ENCODE measurements around the gene RBL2. TPM values are rescaled to one million over a fixed set of nuclear protein-coding genes. Genes with fewer than 3 reads are reported as not detected.

RBL2 gene
- total and polyA plus RNA-seq, 2 of the 8 experiments (the other 6 are each of a cell fraction or from before 2014, with no cell fraction given), result 13.9 to 22.1 TPM

DNA sequence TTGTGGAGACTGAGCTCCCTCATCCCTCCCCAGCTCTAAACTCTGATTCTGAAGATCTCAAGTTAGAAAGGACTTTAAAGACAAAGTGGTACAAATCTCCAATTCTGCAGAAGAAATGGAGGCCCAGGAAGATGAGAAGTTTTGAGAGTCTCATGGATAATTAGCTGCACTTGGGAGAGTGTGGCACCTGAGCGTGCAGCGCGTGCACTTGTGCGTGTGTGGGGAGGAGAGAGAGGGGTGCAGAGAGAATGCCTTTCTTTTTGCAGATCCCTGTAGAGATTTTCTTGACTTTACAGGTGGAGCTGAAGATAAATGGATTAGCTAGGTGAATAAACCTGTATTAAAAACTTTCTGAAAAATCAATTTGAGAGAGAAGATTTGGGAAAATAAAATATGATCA, 83.6 kb downstream of the RBL2 start:
- Histone ChIP-seq H3K18ac (ENCODE audit: extremely low read depth, low read length) (no peak overlapping the region), H3K4me3 (ENCODE audit: extremely low read depth in 1 of 4, insufficient read depth in 2 of 4, low read depth in 3 of 4, low read length in 4 of 4) (no peak overlapping the region), H2BK12ac (ENCODE audit: low read depth, low read length) (no peak overlapping the region; the same call in 1 of the 2 replicates), H2BK120ac (replicated peaks; ENCODE audit: low read depth, low read length) (no peak overlapping the region), H3K23me2 (ENCODE audit: low read depth, low read length) (no peaks in the 10 kb centered on the region), H3K23ac (ENCODE audit: insufficient read length) (no peak overlapping the region), H4K5ac (ENCODE audit: insufficient read length, low read depth, low read length) (no peak overlapping the region), H2BK5ac (ENCODE audit: low read depth, low read length) (no peak overlapping the region), H2BK15ac (ENCODE audit: low read length) (no peak overlapping the region), H4K91ac (replicated peaks; ENCODE audit: insufficient read length, low read length) (no peak overlapping the region), H3K9me3 (ENCODE audit: insufficient read depth in 2 of 2, low read depth in 1 of 2, low read length in 1 of 2) (peaks cover 7 to 9% of the 10 kb centered on the region in 2 experiments; a peak in 2 of 4 replicates), H3K4me1 (replicated peaks in 1 of 4; ENCODE audit: control insufficient read depth in 3 of 4, insufficient read depth in 4 of 4, low read length in 3 of 4) (no peaks in the 10 kb centered on the region), H3K27me3 (replicated peaks in 1 of 4; ENCODE audit: control insufficient read depth in 3 of 4, extremely low read depth in 1 of 4, insufficient read depth in 3 of 4, low read length in 3 of 4) (no peaks in the 10 kb centered on the region), H3K4ac (replicated peaks; ENCODE audit: insufficient read length, low read depth, low read length) (no peak overlapping the region), H3K36me3 (ENCODE audit: control insufficient read depth in 2 of 4, insufficient read depth in 4 of 4, low read length in 3 of 4) (no peaks in the 10 kb centered on the region), H3K14ac (ENCODE audit: insufficient read length) (no peak overlapping the region), H2BK20ac (ENCODE audit: low read length) (no peak overlapping the region), H3K9ac (replicated peaks in 1 of 4; ENCODE audit: extremely low read depth in 1 of 4, low read depth in 3 of 4, low read length in 3 of 4) (no peak overlapping the region), H3K79me1 (ENCODE audit: low read depth, low read length) (no peaks in the 10 kb centered on the region), H3K4me2 (ENCODE audit: insufficient read depth in 1 of 2, low read depth in 2 of 2, low read length in 2 of 2) (no peak overlapping the region), H3K79me2 (ENCODE audit: control insufficient read depth in 1 of 2, insufficient read depth in 2 of 2, low read length in 2 of 2) (no peaks in the 10 kb centered on the region), H4K8ac (ENCODE audit: extremely low read depth, insufficient read depth, low read length) (no peak overlapping the region), H3K56ac (replicated peaks; ENCODE audit: insufficient read length, low read depth, low read length) (no peak overlapping the region), H2AFZ (ENCODE audit: low read length) (no peak overlapping the region), H3K27ac (ENCODE audit: low read depth, low read length) (no peak overlapping the region), H4K20me1 (replicated peaks in 1 of 2; ENCODE audit: control insufficient read depth in 1 of 2, insufficient read depth in 2 of 2, low read length in 2 of 2) (no peaks in the 10 kb centered on the region), H2AK5ac (ENCODE audit: low read depth, low read length) (no peak overlapping the region)
- ChIA-PET CTCF (ENCODE audit: partially characterized antibody) (interaction anchor here (1.3 kb wide), 1 partner anchor 14 kb away, joined by 3 read pairs; no protein-coding TSS in a partner anchor), POLR2A (ENCODE audit: partially characterized antibody) (no interaction called here)
- FAIRE-seq (no peak), DNase-seq (ENCODE audit: low read depth in 1 of 2, low spot score in 2 of 2) (no peak)
- TF ChIP-seq CEBPB (IDR thresholded peaks at IDR 0.05; ENCODE audit: low read depth, low read length) (no peak), FOSL1 (IDR thresholded peaks at IDR 0.05; ENCODE audit: insufficient read depth, low read depth, low read length) (no peak), SP1 (IDR thresholded peaks at IDR 0.05; ENCODE audit: low read depth, low read length) (no peak), RFX5 (IDR thresholded peaks at IDR 0.05; ENCODE audit: borderline replicate concordance, low read depth, low read length) (no peak), KDM1A (IDR thresholded peaks at IDR 0.05; ENCODE audit: borderline replicate concordance, low read length) (no peak)
- 100% methylated on average over 4 of the region's 4 CpGs; no CpG with 5 or more reads in 1 of the 2 experiments for WGBS, 2 experiments (ENCODE audit: extremely low coverage in 1 of 2, insufficient coverage in 1 of 2, insufficient read length in 1 of 2, insufficient replicate concordance in 2 of 2, low coverage in 1 of 2, low lambda C conversion rate in 2 of 2, missing lambda C conversion rate in 1 of 2)
